K562 (cell line): ENCODE measurements around the gene SELENOM. TPM values are rescaled to one million over a fixed set of nuclear protein-coding genes. Genes with fewer than 3 reads are reported as not detected.
A peak's percentile ranks its signal among the peaks of the same experiment; 100 is the strongest.

ENCODE experiments used
- CREM ChIP-seq: IDR thresholded peaks from 2 replicates; pipeline ENCODE4 v1.6.1; 2014; ENCODE audit warnings: antibody characterized with exemption, low read depth
- CTBP1 ChIP-seq: fragments of 450-650 bp; IDR thresholded peaks from 2 replicates; pipeline ENCODE4 v1.6.1; 2016; ENCODE audit warnings: borderline replicate concordance
- MAZ ChIP-seq, 2 experiments: fragments of 450-650 bp in 1 of 2; sonication (generic) in 1 of 2; formaldehyde crosslinking; IDR thresholded peaks in 1 of 2; conservative IDR thresholded peaks in 1 of 2; 2 replicates each; pipeline versions ENCODE4 v1.4.0 to v1.5.0; 2020; ENCODE audit warnings: mild to moderate bottlenecking in 1 of 2, missing genetic modification reagents in 1 of 2
- MIER1 ChIP-seq: fragments of 450-650 bp; IDR thresholded peaks from 2 replicates; pipeline ENCODE4 v1.6.1; 2016; ENCODE audit warnings: antibody characterized with exemption, mild to moderate bottlenecking, low read depth
- MYC ChIP-seq, 2 experiments: fragments of 250-450 bp in 1 of 2; sonication (Bioruptor Pico) in 1 of 2; IDR thresholded peaks; 2 replicates each; pipeline versions ENCODE4 v1.5.1 to v1.6.1; 2012 to 2021; ENCODE audit warnings: low read depth in 2 of 2, borderline replicate concordance in 1 of 2, improper control_type of control experiment in 1 of 2, low read length in 1 of 2, mild to moderate bottlenecking in 1 of 2, moderate library complexity in 1 of 2
- NBN ChIP-seq: fragments of 450-650 bp; IDR thresholded peaks from 2 replicates; pipeline ENCODE4 v1.6.1; 2016; ENCODE audit warnings: low read depth, mild to moderate bottlenecking
- NR2F6 ChIP-seq: fragments of 450-650 bp; formaldehyde crosslinking; IDR thresholded peaks from 2 replicates; pipeline ENCODE4 v1.4.0; 2020; ENCODE audit warnings: mild to moderate bottlenecking
- RBM25 ChIP-seq: fragments of 200-400 bp; formaldehyde crosslinking; IDR thresholded peaks from 2 replicates; pipeline ENCODE4 v1.6.1; 2018; ENCODE audit warnings: low read length, low read depth, moderate library complexity; ENCODE audit not compliant: severe bottlenecking
- SAFB ChIP-seq: fragments of 200-400 bp; formaldehyde crosslinking; IDR thresholded peaks from 2 replicates; pipeline ENCODE4 v1.6.1; 2017; ENCODE audit warnings: low read depth, low read length, borderline replicate concordance
- SRF ChIP-seq, 2 experiments: fragments of 250-450, 450-650 bp in 1 of 2; sonication (Bioruptor Pico) in 1 of 2; sonication (generic) in 1 of 2; formaldehyde crosslinking; IDR thresholded peaks; 2 replicates each; pipeline versions ENCODE4 v1.5.0 to v1.5.1; 2020 to 2022; ENCODE audit warnings: mild to moderate bottlenecking in 1 of 2, missing genetic modification reagents in 1 of 2
- TAF7 ChIP-seq: fragments of 450-650 bp; IDR thresholded peaks from 2 replicates; pipeline ENCODE4 v1.6.1; 2016; ENCODE audit warnings: missing genetic modification characterization, missing compliant biosample characterization
- ZEB2 ChIP-seq: fragments of 450-650 bp; IDR thresholded peaks from 2 replicates; pipeline ENCODE4 v1.6.1; 2016
- polyA plus RNA-seq, 8 experiments: library from polyadenylated mRNA; depleted of rRNA in 4 of 8; stranded (reverse) in 5 of 8; unstranded in 3 of 8; fragments of >200 nt; fragmentation: Nextera tagmentation in 2 of 8; fragmentation: Illumina TruSeq in 1 of 8; extraction: Ambion mirVana in 2 of 8; extraction: Trizol in 1 of 8; gene quantifications; 2 replicates each; pipeline versions ENCODE4 v1.2.1 to v1.2.3, GENCODE V29; 2011 to 2014; ENCODE audit warnings: inconsistent platforms in 1 of 8, missing spikeins in 1 of 8
- total RNA-seq, 7 experiments: library from RNA; depleted of rRNA in 6 of 7; stranded (reverse); fragments of >200 nt in 6 of 7; fragmentation: Illumina TruSeq in 2 of 7; extraction: Trizol in 2 of 7; gene quantifications; 2 replicates each; pipeline versions ENCODE4 v1.2.1 to v1.2.3, GENCODE V29; 2011 to 2021; ENCODE audit warnings: low replicate concordance in 1 of 7
- TF ChIP-seq, protein P1 (sequence below): sonication (generic); formaldehyde crosslinking; IDR thresholded peaks from 2 replicates; pipeline ENCODE4 v1.8.0; 2022; ENCODE audit warnings: mild to moderate bottlenecking, missing genetic modification reagents, borderline replicate concordance
- TF ChIP-seq, protein P2 (sequence below): fragments of 150-350 bp; conservative IDR thresholded peaks from 2 replicates; pipeline ENCODE4 v1.6.1; 2014; ENCODE audit warnings: low read length
- TF ChIP-seq, protein P3 (sequence below): fragments of 450-650 bp; formaldehyde crosslinking; IDR thresholded peaks from 2 replicates; pipeline ENCODE4 v1.4.0; 2020; ENCODE audit warnings: mild to moderate bottlenecking, moderate library complexity
- TF ChIP-seq, protein P4 (sequence below): fragments of 450-650 bp; IDR thresholded peaks from 2 replicates; pipeline ENCODE4 v1.6.1; 2018; ENCODE audit not compliant: partially characterized antibody

The SELENOM gene
- total and polyA plus RNA-seq, 9 of the 15 experiments (the other 6 are each of a cell fraction or from before 2014, with no cell fraction given) = 1.2 to 10.6 (median 3.7) TPM

GRCh38 chr22:31107178-31107893, at the start of gene SELENOM (continued):
- no peak for TF ChIP-seq RBM25
- TF ChIP-seq, protein P1, sequence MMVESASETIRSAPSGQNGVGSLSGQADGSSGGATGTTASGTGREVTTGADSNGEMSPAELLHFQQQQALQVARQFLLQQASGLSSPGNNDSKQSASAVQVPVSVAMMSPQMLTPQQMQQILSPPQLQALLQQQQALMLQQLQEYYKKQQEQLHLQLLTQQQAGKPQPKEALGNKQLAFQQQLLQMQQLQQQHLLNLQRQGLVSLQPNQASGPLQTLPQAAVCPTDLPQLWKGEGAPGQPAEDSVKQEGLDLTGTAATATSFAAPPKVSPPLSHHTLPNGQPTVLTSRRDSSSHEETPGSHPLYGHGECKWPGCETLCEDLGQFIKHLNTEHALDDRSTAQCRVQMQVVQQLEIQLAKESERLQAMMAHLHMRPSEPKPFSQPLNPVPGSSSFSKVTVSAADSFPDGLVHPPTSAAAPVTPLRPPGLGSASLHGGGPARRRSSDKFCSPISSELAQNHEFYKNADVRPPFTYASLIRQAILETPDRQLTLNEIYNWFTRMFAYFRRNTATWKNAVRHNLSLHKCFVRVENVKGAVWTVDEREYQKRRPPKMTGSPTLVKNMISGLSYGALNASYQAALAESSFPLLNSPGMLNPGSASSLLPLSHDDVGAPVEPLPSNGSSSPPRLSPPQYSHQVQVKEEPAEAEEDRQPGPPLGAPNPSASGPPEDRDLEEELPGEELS = no peak
- peak in 1 of 2 experiments; percentile 76; a peak in 2 of 4 replicates for TF ChIP-seq MAZ (CRISPR knock-in tag; conservative IDR thresholded peaks at IDR 0.05 in 1 of 2, IDR thresholded peaks at IDR 0.05 in 1 of 2)
- no peak for TF ChIP-seq ZEB2
- TF ChIP-seq TAF7 = no peak
- peak; percentile 85 for TF ChIP-seq SAFB
- TF ChIP-seq MYC (IDR thresholded peaks at IDR 0.05; ENCODE audit: low read depth, low read length) = peak; percentile 25; the same call in 1 of the 2 replicates
- TF ChIP-seq MYC (CRISPR knock-in tag; IDR thresholded peaks at IDR 0.05; ENCODE audit: borderline replicate concordance, low read depth) = no peak
- TF ChIP-seq, protein P2, sequence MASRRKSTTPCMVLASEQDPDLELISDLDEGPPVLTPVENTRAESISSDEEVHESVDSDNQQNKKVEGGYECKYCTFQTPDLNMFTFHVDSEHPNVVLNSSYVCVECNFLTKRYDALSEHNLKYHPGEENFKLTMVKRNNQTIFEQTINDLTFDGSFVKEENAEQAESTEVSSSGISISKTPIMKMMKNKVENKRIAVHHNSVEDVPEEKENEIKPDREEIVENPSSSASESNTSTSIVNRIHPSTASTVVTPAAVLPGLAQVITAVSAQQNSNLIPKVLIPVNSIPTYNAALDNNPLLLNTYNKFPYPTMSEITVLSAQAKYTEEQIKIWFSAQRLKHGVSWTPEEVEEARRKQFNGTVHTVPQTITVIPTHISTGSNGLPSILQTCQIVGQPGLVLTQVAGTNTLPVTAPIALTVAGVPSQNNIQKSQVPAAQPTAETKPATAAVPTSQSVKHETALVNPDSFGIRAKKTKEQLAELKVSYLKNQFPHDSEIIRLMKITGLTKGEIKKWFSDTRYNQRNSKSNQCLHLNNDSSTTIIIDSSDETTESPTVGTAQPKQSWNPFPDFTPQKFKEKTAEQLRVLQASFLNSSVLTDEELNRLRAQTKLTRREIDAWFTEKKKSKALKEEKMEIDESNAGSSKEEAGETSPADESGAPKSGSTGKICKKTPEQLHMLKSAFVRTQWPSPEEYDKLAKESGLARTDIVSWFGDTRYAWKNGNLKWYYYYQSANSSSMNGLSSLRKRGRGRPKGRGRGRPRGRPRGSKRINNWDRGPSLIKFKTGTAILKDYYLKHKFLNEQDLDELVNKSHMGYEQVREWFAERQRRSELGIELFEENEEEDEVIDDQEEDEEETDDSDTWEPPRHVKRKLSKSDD = no peak
- no peak for TF ChIP-seq MIER1
- peak; percentile 86 for TF ChIP-seq CTBP1
- peak; percentile 94 for TF ChIP-seq CREM
- TF ChIP-seq, protein P3, sequence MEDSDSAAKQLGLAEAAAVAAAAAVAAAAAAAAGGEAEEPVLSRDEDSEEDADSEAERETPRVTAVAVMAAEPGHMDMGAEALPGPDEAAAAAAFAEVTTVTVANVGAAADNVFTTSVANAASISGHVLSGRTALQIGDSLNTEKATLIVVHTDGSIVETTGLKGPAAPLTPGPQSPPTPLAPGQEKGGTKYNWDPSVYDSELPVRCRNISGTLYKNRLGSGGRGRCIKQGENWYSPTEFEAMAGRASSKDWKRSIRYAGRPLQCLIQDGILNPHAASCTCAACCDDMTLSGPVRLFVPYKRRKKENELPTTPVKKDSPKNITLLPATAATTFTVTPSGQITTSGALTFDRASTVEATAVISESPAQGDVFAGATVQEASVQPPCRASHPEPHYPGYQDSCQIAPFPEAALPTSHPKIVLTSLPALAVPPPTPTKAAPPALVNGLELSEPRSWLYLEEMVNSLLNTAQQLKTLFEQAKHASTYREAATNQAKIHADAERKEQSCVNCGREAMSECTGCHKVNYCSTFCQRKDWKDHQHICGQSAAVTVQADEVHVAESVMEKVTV (CRISPR knock-in tag) = peak; percentile 66
- TF ChIP-seq, protein P4, sequence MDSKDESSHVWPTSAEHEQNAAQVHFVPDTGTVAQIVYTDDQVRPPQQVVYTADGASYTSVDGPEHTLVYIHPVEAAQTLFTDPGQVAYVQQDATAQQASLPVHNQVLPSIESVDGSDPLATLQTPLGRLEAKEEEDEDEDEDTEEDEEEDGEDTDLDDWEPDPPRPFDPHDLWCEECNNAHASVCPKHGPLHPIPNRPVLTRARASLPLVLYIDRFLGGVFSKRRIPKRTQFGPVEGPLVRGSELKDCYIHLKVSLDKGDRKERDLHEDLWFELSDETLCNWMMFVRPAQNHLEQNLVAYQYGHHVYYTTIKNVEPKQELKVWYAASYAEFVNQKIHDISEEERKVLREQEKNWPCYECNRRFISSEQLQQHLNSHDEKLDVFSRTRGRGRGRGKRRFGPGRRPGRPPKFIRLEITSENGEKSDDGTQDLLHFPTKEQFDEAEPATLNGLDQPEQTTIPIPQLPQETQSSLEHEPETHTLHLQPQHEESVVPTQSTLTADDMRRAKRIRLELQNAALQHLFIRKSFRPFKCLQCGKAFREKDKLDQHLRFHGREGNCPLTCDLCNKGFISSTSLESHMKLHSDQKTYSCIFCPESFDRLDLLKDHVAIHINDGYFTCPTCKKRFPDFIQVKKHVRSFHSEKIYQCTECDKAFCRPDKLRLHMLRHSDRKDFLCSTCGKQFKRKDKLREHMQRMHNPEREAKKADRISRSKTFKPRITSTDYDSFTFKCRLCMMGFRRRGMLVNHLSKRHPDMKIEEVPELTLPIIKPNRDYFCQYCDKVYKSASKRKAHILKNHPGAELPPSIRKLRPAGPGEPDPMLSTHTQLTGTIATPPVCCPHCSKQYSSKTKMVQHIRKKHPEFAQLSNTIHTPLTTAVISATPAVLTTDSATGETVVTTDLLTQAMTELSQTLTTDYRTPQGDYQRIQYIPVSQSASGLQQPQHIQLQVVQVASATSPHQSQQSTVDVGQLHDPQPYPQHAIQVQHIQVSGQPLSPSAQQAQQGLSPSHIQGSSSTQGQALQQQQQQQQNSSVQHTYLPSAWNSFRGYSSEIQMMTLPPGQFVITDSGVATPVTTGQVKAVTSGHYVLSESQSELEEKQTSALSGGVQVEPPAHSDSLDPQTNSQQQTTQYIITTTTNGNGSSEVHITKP = peak; percentile 22
- peak in 1 of 2 experiments; percentile 90; a peak in 1 of 4 replicates for TF ChIP-seq SRF (CRISPR knock-in tag; IDR thresholded peaks at IDR 0.05)
- TF ChIP-seq NR2F6 (CRISPR knock-in tag) = no peak
- peak; percentile 56; the same call in 1 of the 2 replicates for TF ChIP-seq NBN
